Measurements from ENCODE around the gene MACROD2.

- TF ChIP-seq ZNF274 (IDR thresholded peaks at IDR 0.05; ENCODE audit: low read depth, low read length): no peak
- TF ChIP-seq YY1 (IDR thresholded peaks at IDR 0.05; ENCODE audit: insufficient read depth, insufficient read length): no peak
Observed at GRCh38 chr20:14581731-14582130, 586.4 kb downstream of the MACROD2 start.
